Neural cell (in vitro differentiated cells): ENCODE results near the gene GOLGA7B. TPM values are rescaled to one million over a fixed set of nuclear protein-coding genes. Genes with fewer than 3 reads are reported as not detected.

Source experiments
- H2AFZ ChIP-seq: fragments of 200-600, 300-800 bp; sonication (generic), shearing (Covaris generic); 2 replicates; pipeline ENCODE4 v1.6.0; 2014; ENCODE audit warnings: low read depth, mild to moderate bottlenecking, antibody characterized with exemption, low read length, moderate library complexity
- H3F3A ChIP-seq: fragments of 200-600 bp; shearing (Covaris generic); 2 replicates; pipeline ENCODE4 v1.6.1; 2016; ENCODE audit warnings: mild to moderate bottlenecking, moderate library complexity, mixed read lengths, antibody characterized with exemption, low read length; ENCODE audit not compliant: insufficient read depth, poor library complexity, severe bottlenecking
- H3K27ac ChIP-seq: fragments of 200-600, 300-800 bp; sonication (generic), shearing (Covaris generic); 2 replicates; pipeline ENCODE4 v1.5.1; 2014; ENCODE audit warnings: mild to moderate bottlenecking, low read length, moderate library complexity
- H3K27me3 ChIP-seq: fragments of 300-800, 200-600 bp; sonication (generic), shearing (Covaris generic); 2 replicates; pipeline ENCODE4 v1.6.0; 2014; ENCODE audit warnings: mild to moderate bottlenecking, low read depth, low read length, moderate library complexity; ENCODE audit not compliant: insufficient read depth
- H3K36me3 ChIP-seq: fragments of 300-800, 200-600 bp; sonication (generic), shearing (Covaris generic); 2 replicates; pipeline ENCODE4 v1.5.1; 2014; ENCODE audit warnings: mild to moderate bottlenecking, antibody characterized with exemption, low read length, moderate library complexity; ENCODE audit not compliant: insufficient read depth
- H3K4me2 ChIP-seq: fragments of 300-800, 200-600 bp; sonication (generic), shearing (Covaris generic); 2 replicates; pipeline ENCODE4 v1.6.0; 2014; ENCODE audit warnings: mild to moderate bottlenecking, low read length
- H3K4me3 ChIP-seq: fragments of 300-800, 200-600 bp; sonication (generic), shearing (Covaris generic); 2 replicates; pipeline ENCODE4 v1.5.1; 2014; ENCODE audit warnings: mild to moderate bottlenecking, low read length, moderate library complexity
- H3K79me2 ChIP-seq: fragments of 200-600 bp; shearing (Covaris generic); replicated peaks from 2 replicates; pipeline ENCODE4 v1.6.0; 2014; ENCODE audit warnings: mild to moderate bottlenecking, low read length, moderate library complexity; ENCODE audit not compliant: insufficient read depth
- H3K9ac ChIP-seq: fragments of 300-800, 200-600 bp; sonication (generic), shearing (Covaris generic); 2 replicates; pipeline ENCODE4 v1.6.1; 2016; ENCODE audit warnings: mild to moderate bottlenecking, low read length, mixed read lengths
- H3K9me2 ChIP-seq: fragments of 200-600 bp; shearing (Covaris generic); 2 replicates; pipeline ENCODE4 v1.6.1; 2016; ENCODE audit warnings: mild to moderate bottlenecking, low read length, mixed read lengths; ENCODE audit not compliant: insufficient read depth
- H3K9me3 ChIP-seq: fragments of 200-600, 300-800 bp; sonication (generic), shearing (Covaris generic); 2 replicates; pipeline ENCODE4 v1.6.1; 2016; ENCODE audit warnings: mild to moderate bottlenecking, mixed run types, low read length, moderate library complexity, mixed read lengths
- H4K20me1 ChIP-seq: fragments of 200-600 bp; shearing (Covaris generic); 2 replicates; pipeline ENCODE4 v1.6.1; 2016; ENCODE audit warnings: mild to moderate bottlenecking, mixed run types; ENCODE audit not compliant: insufficient read depth
- EP300 ChIP-seq: fragments of 450-650 bp; conservative IDR thresholded peaks from 2 replicates; pipeline ENCODE4 v1.6.1; 2014; ENCODE audit warnings: antibody characterized with exemption, mild to moderate bottlenecking, moderate library complexity; ENCODE audit not compliant: poor library complexity, severe bottlenecking
- EZH2 ChIP-seq: fragments of 200-600, 300-800 bp; shearing (Covaris generic), sonication (generic); IDR thresholded peaks from 2 replicates; pipeline ENCODE4 v1.6.1; 2014; ENCODE audit warnings: antibody characterized with exemption, low read length, borderline replicate concordance, mild to moderate bottlenecking; ENCODE audit not compliant: insufficient read depth, poor library complexity, severe bottlenecking
- MXI1 ChIP-seq: fragments of 450-650 bp; conservative IDR thresholded peaks from 2 replicates; pipeline ENCODE4 v1.6.1; 2014; ENCODE audit warnings: antibody characterized with exemption, mild to moderate bottlenecking; ENCODE audit not compliant: poor library complexity, severe bottlenecking
- POLR2AphosphoS5 ChIP-seq: IDR thresholded peaks from 2 replicates; pipeline ENCODE4 v1.6.1; 2012
- RAD21 ChIP-seq: fragments of 450-650 bp; conservative IDR thresholded peaks from 2 replicates; pipeline ENCODE4 v1.6.1; 2014; ENCODE audit warnings: antibody characterized with exemption, mild to moderate bottlenecking, moderate library complexity
- SMC3 ChIP-seq: fragments of 450-650 bp; conservative IDR thresholded peaks from 2 replicates; pipeline ENCODE4 v1.6.1; 2014; ENCODE audit warnings: antibody characterized with exemption, mild to moderate bottlenecking, moderate library complexity; ENCODE audit not compliant: poor library complexity
- TAF1 ChIP-seq: IDR thresholded peaks from 2 replicates; pipeline ENCODE4 v1.6.1; 2012; ENCODE audit warnings: low read depth
- polyA plus RNA-seq: library from polyadenylated mRNA; depleted of rRNA; stranded (reverse); fragments of >200 nt; gene quantifications from 2 replicates; pipeline ENCODE4 v1.2.3, GENCODE V29; 2014
- TF ChIP-seq, protein P1 (sequence below): IDR thresholded peaks from 2 replicates; pipeline ENCODE4 v1.6.1; 2012; ENCODE audit warnings: borderline replicate concordance
- TF ChIP-seq, protein P2 (sequence below): fragments of 450-650 bp; IDR thresholded peaks from 2 replicates; pipeline ENCODE4 v1.5.1; 2014; ENCODE audit warnings: antibody characterized with exemption, mild to moderate bottlenecking, moderate library complexity; ENCODE audit not compliant: poor library complexity, severe bottlenecking

The GOLGA7B gene
- polyA plus RNA-seq, 1 donor from 2014 or later: 30.4 TPM

DNA sequence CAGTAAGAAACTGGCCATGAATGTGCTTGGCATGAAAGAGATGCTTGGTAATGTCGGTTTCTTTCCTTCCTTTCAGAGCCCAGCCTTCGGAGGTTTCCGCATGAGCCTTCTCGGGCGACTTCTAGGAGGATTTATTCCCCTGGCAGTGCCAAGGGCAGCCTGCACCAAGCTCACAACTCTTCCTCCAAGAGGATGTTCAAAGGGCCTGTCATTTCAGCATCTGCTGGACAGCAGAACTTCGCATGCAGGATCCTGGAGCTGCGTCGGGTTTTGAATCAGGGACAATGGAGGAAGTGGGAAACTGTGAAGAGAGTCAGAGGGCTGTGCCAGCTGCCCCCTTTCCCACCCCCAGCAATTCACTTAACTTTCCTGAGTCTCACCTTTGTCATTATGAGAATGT lies 21.3 kb downstream of the GOLGA7B start:
- H3K4me2 ChIP-seq: no peak overlapping the region
- TF ChIP-seq MXI1 (no peak), SMC3 (no peak), POLR2AphosphoS5 (no peak), RAD21 (no peak), TAF1 (no peak), EP300 (no peak), EZH2 (no peak)
- TF ChIP-seq, protein P1, sequence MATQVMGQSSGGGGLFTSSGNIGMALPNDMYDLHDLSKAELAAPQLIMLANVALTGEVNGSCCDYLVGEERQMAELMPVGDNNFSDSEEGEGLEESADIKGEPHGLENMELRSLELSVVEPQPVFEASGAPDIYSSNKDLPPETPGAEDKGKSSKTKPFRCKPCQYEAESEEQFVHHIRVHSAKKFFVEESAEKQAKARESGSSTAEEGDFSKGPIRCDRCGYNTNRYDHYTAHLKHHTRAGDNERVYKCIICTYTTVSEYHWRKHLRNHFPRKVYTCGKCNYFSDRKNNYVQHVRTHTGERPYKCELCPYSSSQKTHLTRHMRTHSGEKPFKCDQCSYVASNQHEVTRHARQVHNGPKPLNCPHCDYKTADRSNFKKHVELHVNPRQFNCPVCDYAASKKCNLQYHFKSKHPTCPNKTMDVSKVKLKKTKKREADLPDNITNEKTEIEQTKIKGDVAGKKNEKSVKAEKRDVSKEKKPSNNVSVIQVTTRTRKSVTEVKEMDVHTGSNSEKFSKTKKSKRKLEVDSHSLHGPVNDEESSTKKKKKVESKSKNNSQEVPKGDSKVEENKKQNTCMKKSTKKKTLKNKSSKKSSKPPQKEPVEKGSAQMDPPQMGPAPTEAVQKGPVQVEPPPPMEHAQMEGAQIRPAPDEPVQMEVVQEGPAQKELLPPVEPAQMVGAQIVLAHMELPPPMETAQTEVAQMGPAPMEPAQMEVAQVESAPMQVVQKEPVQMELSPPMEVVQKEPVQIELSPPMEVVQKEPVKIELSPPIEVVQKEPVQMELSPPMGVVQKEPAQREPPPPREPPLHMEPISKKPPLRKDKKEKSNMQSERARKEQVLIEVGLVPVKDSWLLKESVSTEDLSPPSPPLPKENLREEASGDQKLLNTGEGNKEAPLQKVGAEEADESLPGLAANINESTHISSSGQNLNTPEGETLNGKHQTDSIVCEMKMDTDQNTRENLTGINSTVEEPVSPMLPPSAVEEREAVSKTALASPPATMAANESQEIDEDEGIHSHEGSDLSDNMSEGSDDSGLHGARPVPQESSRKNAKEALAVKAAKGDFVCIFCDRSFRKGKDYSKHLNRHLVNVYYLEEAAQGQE: no peak
- TF ChIP-seq, protein P2, sequence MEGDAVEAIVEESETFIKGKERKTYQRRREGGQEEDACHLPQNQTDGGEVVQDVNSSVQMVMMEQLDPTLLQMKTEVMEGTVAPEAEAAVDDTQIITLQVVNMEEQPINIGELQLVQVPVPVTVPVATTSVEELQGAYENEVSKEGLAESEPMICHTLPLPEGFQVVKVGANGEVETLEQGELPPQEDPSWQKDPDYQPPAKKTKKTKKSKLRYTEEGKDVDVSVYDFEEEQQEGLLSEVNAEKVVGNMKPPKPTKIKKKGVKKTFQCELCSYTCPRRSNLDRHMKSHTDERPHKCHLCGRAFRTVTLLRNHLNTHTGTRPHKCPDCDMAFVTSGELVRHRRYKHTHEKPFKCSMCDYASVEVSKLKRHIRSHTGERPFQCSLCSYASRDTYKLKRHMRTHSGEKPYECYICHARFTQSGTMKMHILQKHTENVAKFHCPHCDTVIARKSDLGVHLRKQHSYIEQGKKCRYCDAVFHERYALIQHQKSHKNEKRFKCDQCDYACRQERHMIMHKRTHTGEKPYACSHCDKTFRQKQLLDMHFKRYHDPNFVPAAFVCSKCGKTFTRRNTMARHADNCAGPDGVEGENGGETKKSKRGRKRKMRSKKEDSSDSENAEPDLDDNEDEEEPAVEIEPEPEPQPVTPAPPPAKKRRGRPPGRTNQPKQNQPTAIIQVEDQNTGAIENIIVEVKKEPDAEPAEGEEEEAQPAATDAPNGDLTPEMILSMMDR: no peak
- H3K27ac ChIP-seq: no peak overlapping the region
- H4K20me1 ChIP-seq: no peaks in the 10 kb centered on the region
- H3K9me2 ChIP-seq: no peaks in the 10 kb centered on the region
- no peak overlapping the region for H2AFZ ChIP-seq
- H3K27me3 ChIP-seq: no peaks in the 10 kb centered on the region
- no peak overlapping the region for H3K9ac ChIP-seq
- H3K79me2 ChIP-seq: no peaks in the 10 kb centered on the region
- H3F3A ChIP-seq: no peaks in the 10 kb centered on the region
- no peaks in the 10 kb centered on the region for H3K9me3 ChIP-seq
- no peak overlapping the region for H3K4me3 ChIP-seq
- no peaks in the 10 kb centered on the region for H3K36me3 ChIP-seq

DNA sequence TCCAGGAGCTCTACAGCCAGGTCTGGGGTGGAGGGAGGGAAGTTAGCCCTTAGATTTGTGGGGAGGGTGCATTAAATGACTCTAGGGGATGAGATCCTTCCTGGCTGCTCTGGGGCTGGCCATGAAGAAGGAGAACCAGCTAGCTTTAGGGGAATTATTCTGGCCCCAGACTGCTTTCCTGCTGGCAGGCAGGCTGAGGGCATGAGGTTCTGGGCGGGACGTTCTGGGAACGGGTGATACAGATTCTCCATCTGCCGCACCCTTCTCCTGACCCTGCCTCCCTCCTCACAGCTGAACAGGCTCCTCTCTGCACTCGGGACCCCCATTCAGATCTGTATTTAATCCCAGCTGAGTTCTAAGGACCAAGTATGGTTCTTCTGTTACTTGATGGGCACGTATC lies 23.9 kb downstream of the GOLGA7B start:
- Histone ChIP-seq H3K9ac (no peak overlapping the region), H3K27ac (no peak overlapping the region), H3K4me2 (no peak overlapping the region), H2AFZ (no peak overlapping the region), H3K79me2 (no peaks in the 10 kb centered on the region), H3F3A (no peaks in the 10 kb centered on the region), H3K4me3 (no peak overlapping the region), H3K27me3 (no peaks in the 10 kb centered on the region), H3K36me3 (no peaks in the 10 kb centered on the region), H3K9me3 (no peaks in the 10 kb centered on the region), H3K9me2 (no peaks in the 10 kb centered on the region), H4K20me1 (no peaks in the 10 kb centered on the region)
- TF ChIP-seq MXI1: no peak
- TF ChIP-seq EZH2: no peak
- TF ChIP-seq EP300: no peak
- no peak for TF ChIP-seq TAF1
- TF ChIP-seq, protein P1: no peak
- TF ChIP-seq RAD21: no peak
- TF ChIP-seq, protein P2: no peak
- TF ChIP-seq SMC3: no peak
- TF ChIP-seq POLR2AphosphoS5: no peak
